Neuronal stem cell (in vitro differentiated cells): ENCODE data around the gene KAZN.

Experiments used
- DNase-seq: peaks from one replicate; pipeline ENCODE4 v3.0.0-alpha.2; 2013; ENCODE audit warnings: low spot score
- H2AFZ ChIP-seq: one replicate; pipeline ENCODE4 v1.6.1; 2013; ENCODE audit warnings: mild to moderate bottlenecking, low read length, inconsistent platforms
- H2AK5ac ChIP-seq: 2 replicates; pipeline ENCODE4 v1.6.1; 2013; ENCODE audit warnings: low read depth, mild to moderate bottlenecking, inconsistent platforms, low read length, moderate library complexity, mixed read lengths
- H2BK120ac ChIP-seq: 2 replicates; pipeline ENCODE4 v1.6.1; 2013; ENCODE audit warnings: low read depth, mild to moderate bottlenecking, inconsistent platforms, low read length, moderate library complexity, mixed read lengths
- H2BK12ac ChIP-seq: one replicate; pipeline ENCODE4 v1.6.1; 2013; ENCODE audit warnings: low read length, inconsistent platforms
- H2BK15ac ChIP-seq: 2 replicates; pipeline ENCODE4 v1.6.1; 2013; ENCODE audit warnings: mild to moderate bottlenecking, low read length, inconsistent platforms, mixed read lengths
- H2BK5ac ChIP-seq: one replicate; pipeline ENCODE4 v1.6.1; 2013; ENCODE audit warnings: inconsistent platforms, mild to moderate bottlenecking, low read length, moderate library complexity
- H3K14ac ChIP-seq: one replicate; pipeline ENCODE4 v1.6.1; 2013; ENCODE audit warnings: low read length, inconsistent platforms
- H3K18ac ChIP-seq: 2 replicates; pipeline ENCODE4 v1.6.1; 2013; ENCODE audit warnings: low read length, inconsistent platforms
- H3K23ac ChIP-seq: 2 replicates; pipeline ENCODE4 v1.6.1; 2013; ENCODE audit warnings: low read depth, mild to moderate bottlenecking, mixed read lengths, low read length, inconsistent platforms; ENCODE audit not compliant: poor library complexity
- H3K27ac ChIP-seq: replicated peaks from 3 replicates; pipeline ENCODE4 v1.5.1; 2013; ENCODE audit warnings: low read length, inconsistent platforms
- H3K27me3 ChIP-seq, 3 experiments: 2 replicates each; pipeline ENCODE4 v1.6.1; 2013; ENCODE audit warnings: low read length in 3 of 3, mild to moderate bottlenecking in 2 of 3, inconsistent platforms in 1 of 3, low read depth in 1 of 3, mixed read lengths in 1 of 3, moderate library complexity in 1 of 3; ENCODE audit not compliant: control insufficient read depth in 3 of 3, insufficient read depth in 3 of 3
- H3K36me3 ChIP-seq, 2 donors: replicated peaks in 1 of 2; 2 replicates each; pipeline ENCODE4 v1.6.1; 2013; ENCODE audit warnings: low read length in 2 of 2; ENCODE audit not compliant: control insufficient read depth in 2 of 2, insufficient read depth in 2 of 2
- H3K4ac ChIP-seq: 2 replicates; pipeline ENCODE4 v1.6.1; 2013; ENCODE audit warnings: inconsistent platforms, mild to moderate bottlenecking, low read length, moderate library complexity
- H3K4me1 ChIP-seq, 2 donors: 1 replicate in 1 of 2; 2 replicates in 1 of 2; pipeline ENCODE4 v1.6.1; 2013; ENCODE audit warnings: low read length in 2 of 2, low read depth in 1 of 2; ENCODE audit not compliant: control insufficient read depth in 2 of 2, insufficient read depth in 1 of 2
- H3K4me2 ChIP-seq: one replicate; pipeline ENCODE4 v1.6.1; 2013; ENCODE audit warnings: mild to moderate bottlenecking, low read length, inconsistent platforms; ENCODE audit not compliant: insufficient read depth, poor library complexity, severe bottlenecking
- H3K4me3 ChIP-seq, 2 donors: 2 replicates each; pipeline ENCODE4 v1.5.1; 2013; ENCODE audit warnings: low read length in 2 of 2, mild to moderate bottlenecking in 2 of 2, inconsistent platforms in 1 of 2, moderate library complexity in 1 of 2
- H3K79me1 ChIP-seq: one replicate; pipeline ENCODE4 v1.6.1; 2013; ENCODE audit warnings: low read depth, mild to moderate bottlenecking, inconsistent platforms, low read length, moderate library complexity
- H3K9ac ChIP-seq: one replicate; pipeline ENCODE4 v1.6.1; 2013; ENCODE audit warnings: mild to moderate bottlenecking, low read depth, low read length, inconsistent platforms; ENCODE audit not compliant: poor library complexity
- H3K9me3 ChIP-seq, 2 donors: replicated peaks in 1 of 2; 2 replicates each; pipeline versions ENCODE3 to v1.6.1; 2013; ENCODE audit warnings: low read length in 2 of 2, mild to moderate bottlenecking in 2 of 2, inconsistent platforms in 1 of 2, low read depth in 1 of 2, mixed read lengths in 1 of 2, moderate library complexity in 1 of 2; ENCODE audit not compliant: control insufficient read depth in 2 of 2, insufficient read depth in 1 of 2
- H4K8ac ChIP-seq: one replicate; pipeline ENCODE4 v1.6.1; 2013; ENCODE audit warnings: low read depth, mild to moderate bottlenecking, inconsistent platforms, low read length, moderate library complexity
- H4K91ac ChIP-seq: one replicate; pipeline ENCODE4 v1.6.1; 2013; ENCODE audit warnings: low read length, low read depth, mild to moderate bottlenecking, inconsistent platforms; ENCODE audit not compliant: poor library complexity
- WGBS, 2 donors: extraction: QIAGEN DNeasy Blood & Tissue Kit; methylation state at CpG; one replicate each; pipeline ENCODE4 v1.1.7; 2013; ENCODE audit warnings: missing lambda C conversion rate in 2 of 2, mixed read lengths in 1 of 2; ENCODE audit not compliant: insufficient read length in 2 of 2, insufficient replicate concordance in 1 of 2; ENCODE audit errors: extremely low coverage in 2 of 2; 5-methylcytosine and 5-hydroxymethylcytosine counted together

Gene KAZN

GRCh38 chr1:15101801-15102200, 503.3 kb downstream of the KAZN start:
- H3K4me3 ChIP-seq: no peak overlapping the region
- H3K27me3 ChIP-seq: peaks cover 0 to 3% (median 0%) of the 10 kb centered on the region in 3 experiments
- no peak overlapping the region for H2BK12ac ChIP-seq
- H2BK15ac ChIP-seq: no peak overlapping the region
- H4K91ac ChIP-seq: no peak overlapping the region
- H2BK120ac ChIP-seq: no peak overlapping the region
- no peaks in the 10 kb centered on the region for H3K79me1 ChIP-seq
- no peak for DNase-seq
- H3K23ac ChIP-seq: no peak overlapping the region
- no peak overlapping the region for H3K9ac ChIP-seq
- WGBS, 2 donors: no CpG with 5 or more reads among the region's 4 CpGs
- no peak overlapping the region for H3K18ac ChIP-seq
- peaks cover 0 to 17% of the 10 kb centered on the region in 2 donors for H3K4me1 ChIP-seq
- no peak overlapping the region for H3K4me2 ChIP-seq
- H4K8ac ChIP-seq: no peak overlapping the region
- no peak overlapping the region for H3K27ac ChIP-seq
- H3K14ac ChIP-seq: no peak overlapping the region
- no peak overlapping the region for H2AFZ ChIP-seq
- no peak overlapping the region for H3K4ac ChIP-seq
- peaks cover 0 to 3% of the 10 kb centered on the region in 2 donors for H3K36me3 ChIP-seq
- no peak overlapping the region for H2BK5ac ChIP-seq
- H2AK5ac ChIP-seq: no peak overlapping the region
- peaks cover 0 to 8% of the 10 kb centered on the region in 2 donors for H3K9me3 ChIP-seq

DNA sequence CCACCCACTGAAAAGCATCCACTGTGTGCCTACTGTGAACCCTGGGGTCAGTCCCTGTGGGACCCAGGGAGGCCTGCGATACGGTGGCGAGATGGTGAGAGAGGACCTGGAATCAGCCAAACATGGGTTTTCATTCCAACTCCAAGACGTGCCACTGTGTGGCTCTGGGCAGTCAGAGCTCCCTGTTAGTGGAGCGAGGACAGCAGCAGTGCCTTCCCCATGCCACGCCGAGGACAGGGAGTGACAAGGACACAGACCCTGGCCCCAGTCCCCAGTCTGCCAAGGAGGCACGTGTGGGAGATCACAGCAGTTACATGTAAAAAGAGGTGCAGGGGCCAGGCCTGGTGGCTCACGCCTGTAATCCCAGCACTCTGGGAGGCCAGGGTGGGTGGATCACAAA, 504.2 kb downstream of the KAZN start:
- Histone ChIP-seq H2BK5ac (no peak overlapping the region), H2BK120ac (no peak overlapping the region), H3K14ac (no peak overlapping the region), H3K4ac (no peak overlapping the region), H3K4me1 (peaks cover 0 to 18% of the 10 kb centered on the region in 2 donors), H3K4me3 (no peak overlapping the region), H3K27me3 (peaks cover 0 to 3% (median 0%) of the 10 kb centered on the region in 3 experiments), H4K91ac (no peak overlapping the region), H3K18ac (peak overlapping the region; percentile 33), H3K4me2 (no peak overlapping the region), H2BK12ac (no peak overlapping the region), H2BK15ac (peak overlapping the region; percentile 30), H3K23ac (peak overlapping the region; percentile 44), H3K9me3 (peaks cover 0 to 8% of the 10 kb centered on the region in 2 donors), H2AFZ (no peak overlapping the region), H4K8ac (no peak overlapping the region), H3K36me3 (peaks cover 0 to 3% of the 10 kb centered on the region in 2 donors), H3K27ac (no peak overlapping the region), H2AK5ac (no peak overlapping the region), H3K79me1 (no peaks in the 10 kb centered on the region), H3K9ac (no peak overlapping the region)
- WGBS, 2 donors: no CpG with 5 or more reads among the region's 9 CpGs
- DNase-seq: no peak

DNA sequence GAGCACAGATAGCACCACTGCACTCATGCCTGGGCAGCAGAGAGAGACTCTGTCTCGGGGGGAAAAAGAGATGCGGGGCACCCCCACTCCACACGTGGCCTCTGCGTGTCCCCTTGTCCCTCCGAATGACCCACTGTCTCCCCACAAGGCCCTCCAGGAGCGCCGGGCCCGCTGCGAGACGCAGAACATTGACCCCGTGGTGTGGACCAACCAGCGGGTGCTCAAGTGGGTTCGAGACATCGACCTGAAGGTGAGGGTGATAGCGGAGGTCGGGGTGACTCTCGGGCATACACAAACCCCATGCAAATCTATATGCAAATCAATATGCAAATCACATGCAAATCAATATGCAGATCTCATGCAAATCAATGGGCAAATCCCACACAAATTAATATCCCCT, 504.7 kb downstream of the KAZN start:
- H2BK12ac ChIP-seq: no peak overlapping the region
- no peak overlapping the region for H3K27ac ChIP-seq
- H4K91ac ChIP-seq: no peak overlapping the region
- H2BK120ac ChIP-seq: no peak overlapping the region
- no peak overlapping the region for H2BK15ac ChIP-seq
- H3K4me3 ChIP-seq: no peak overlapping the region
- no peak overlapping the region for H2BK5ac ChIP-seq
- WGBS, 2 donors: no CpG with 5 or more reads among the region's 17 CpGs
- H2AFZ ChIP-seq: no peak overlapping the region
- peaks cover 0 to 3% of the 10 kb centered on the region in 2 donors for H3K36me3 ChIP-seq
- H3K14ac ChIP-seq: no peak overlapping the region
- H3K9ac ChIP-seq: no peak overlapping the region
- no peak for DNase-seq
- H4K8ac ChIP-seq: no peak overlapping the region
- H3K4me2 ChIP-seq: no peak overlapping the region
- peak overlapping the region; percentile 43 for H3K4ac ChIP-seq
- no peak overlapping the region for H3K23ac ChIP-seq
- H2AK5ac ChIP-seq: no peak overlapping the region
- peak overlapping the region; percentile 18 for H3K18ac ChIP-seq
- H3K79me1 ChIP-seq: no peaks in the 10 kb centered on the region
- peaks cover 0 to 3% (median 0%) of the 10 kb centered on the region in 3 experiments for H3K27me3 ChIP-seq
- H3K9me3 ChIP-seq: peaks cover 0 to 8% of the 10 kb centered on the region in 2 donors
- peaks cover 0 to 22% of the 10 kb centered on the region in 2 donors for H3K4me1 ChIP-seq

GRCh38 chr1:15103906-15104305, 505.4 kb downstream of the KAZN start:
- H3K14ac ChIP-seq: no peak overlapping the region
- H2BK5ac ChIP-seq: no peak overlapping the region
- no peak overlapping the region for H3K4me2 ChIP-seq
- peaks cover 0 to 3% of the 10 kb centered on the region in 2 donors for H3K36me3 ChIP-seq
- no peak overlapping the region for H2BK12ac ChIP-seq
- H3K4me1 ChIP-seq: peaks cover 0 to 25% of the 10 kb centered on the region in 2 donors
- no peak overlapping the region for H2BK15ac ChIP-seq
- no peak overlapping the region for H4K8ac ChIP-seq
- DNase-seq: no peak
- peaks cover 0 to 3% (median 0%) of the 10 kb centered on the region in 3 experiments for H3K27me3 ChIP-seq
- no peak overlapping the region for H2AK5ac ChIP-seq
- H3K4ac ChIP-seq: no peak overlapping the region
- no peak overlapping the region for H3K9ac ChIP-seq
- H3K23ac ChIP-seq: no peak overlapping the region
- no peak overlapping the region for H2BK120ac ChIP-seq
- H3K79me1 ChIP-seq: no peaks in the 10 kb centered on the region
- no peak overlapping the region for H2AFZ ChIP-seq
- no peak overlapping the region for H3K27ac ChIP-seq
- no CpG with 5 or more reads among the region's 10 CpGs for WGBS, 2 donors
- H3K9me3 ChIP-seq: peaks cover 0 to 8% of the 10 kb centered on the region in 2 donors
- no peak overlapping the region for H3K18ac ChIP-seq
- H4K91ac ChIP-seq: no peak overlapping the region
- H3K4me3 ChIP-seq: peak overlapping the region in 1 of 2 donors; percentile 13
